Measurements from ENCODE around the gene SYT17.

DNA sequence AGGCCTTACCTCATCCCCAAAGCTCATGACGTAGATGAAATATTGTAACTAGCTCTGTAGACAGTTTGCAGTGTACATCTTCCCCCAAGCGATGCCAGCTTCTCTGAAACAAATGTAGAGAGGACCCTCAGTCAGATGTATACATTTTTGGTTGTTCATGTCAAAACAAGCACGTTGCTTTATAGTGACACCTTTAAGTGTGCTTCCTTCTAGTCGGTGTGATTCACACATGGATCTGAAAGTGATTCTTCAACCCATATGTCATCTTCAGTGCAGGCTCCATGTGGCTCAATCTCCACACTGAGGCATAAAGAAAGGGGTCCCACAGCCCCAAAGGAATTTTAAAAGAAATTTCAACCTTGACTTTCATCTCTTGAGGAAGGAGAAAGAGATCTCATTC lies 86.6 kb downstream of the SYT17 start:
- no peak for TF ChIP-seq ZFP37 (tag by site-specific recombination; IDR thresholded peaks at IDR 0.05)
- TF ChIP-seq, protein P1, sequence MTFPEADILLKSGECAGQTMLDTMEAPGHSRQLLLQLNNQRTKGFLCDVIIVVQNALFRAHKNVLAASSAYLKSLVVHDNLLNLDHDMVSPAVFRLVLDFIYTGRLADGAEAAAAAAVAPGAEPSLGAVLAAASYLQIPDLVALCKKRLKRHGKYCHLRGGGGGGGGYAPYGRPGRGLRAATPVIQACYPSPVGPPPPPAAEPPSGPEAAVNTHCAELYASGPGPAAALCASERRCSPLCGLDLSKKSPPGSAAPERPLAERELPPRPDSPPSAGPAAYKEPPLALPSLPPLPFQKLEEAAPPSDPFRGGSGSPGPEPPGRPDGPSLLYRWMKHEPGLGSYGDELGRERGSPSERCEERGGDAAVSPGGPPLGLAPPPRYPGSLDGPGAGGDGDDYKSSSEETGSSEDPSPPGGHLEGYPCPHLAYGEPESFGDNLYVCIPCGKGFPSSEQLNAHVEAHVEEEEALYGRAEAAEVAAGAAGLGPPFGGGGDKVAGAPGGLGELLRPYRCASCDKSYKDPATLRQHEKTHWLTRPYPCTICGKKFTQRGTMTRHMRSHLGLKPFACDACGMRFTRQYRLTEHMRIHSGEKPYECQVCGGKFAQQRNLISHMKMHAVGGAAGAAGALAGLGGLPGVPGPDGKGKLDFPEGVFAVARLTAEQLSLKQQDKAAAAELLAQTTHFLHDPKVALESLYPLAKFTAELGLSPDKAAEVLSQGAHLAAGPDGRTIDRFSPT (tag by site-specific recombination; IDR thresholded peaks at IDR 0.05): no peak
- TF ChIP-seq, protein P2, sequence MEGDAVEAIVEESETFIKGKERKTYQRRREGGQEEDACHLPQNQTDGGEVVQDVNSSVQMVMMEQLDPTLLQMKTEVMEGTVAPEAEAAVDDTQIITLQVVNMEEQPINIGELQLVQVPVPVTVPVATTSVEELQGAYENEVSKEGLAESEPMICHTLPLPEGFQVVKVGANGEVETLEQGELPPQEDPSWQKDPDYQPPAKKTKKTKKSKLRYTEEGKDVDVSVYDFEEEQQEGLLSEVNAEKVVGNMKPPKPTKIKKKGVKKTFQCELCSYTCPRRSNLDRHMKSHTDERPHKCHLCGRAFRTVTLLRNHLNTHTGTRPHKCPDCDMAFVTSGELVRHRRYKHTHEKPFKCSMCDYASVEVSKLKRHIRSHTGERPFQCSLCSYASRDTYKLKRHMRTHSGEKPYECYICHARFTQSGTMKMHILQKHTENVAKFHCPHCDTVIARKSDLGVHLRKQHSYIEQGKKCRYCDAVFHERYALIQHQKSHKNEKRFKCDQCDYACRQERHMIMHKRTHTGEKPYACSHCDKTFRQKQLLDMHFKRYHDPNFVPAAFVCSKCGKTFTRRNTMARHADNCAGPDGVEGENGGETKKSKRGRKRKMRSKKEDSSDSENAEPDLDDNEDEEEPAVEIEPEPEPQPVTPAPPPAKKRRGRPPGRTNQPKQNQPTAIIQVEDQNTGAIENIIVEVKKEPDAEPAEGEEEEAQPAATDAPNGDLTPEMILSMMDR (tag by site-specific recombination; IDR thresholded peaks at IDR 0.05): no peak
